Activated CD4-positive, alpha-beta T cell treated with anti-CD3 and anti-CD28 coated beads, Interleukin-2, amount 50 U/mL, for 48 hours (primary cell): ENCODE results near the gene NUP54.

Source experiments
- DNase-seq, 2 experiments: peaks; one replicate each; pipeline ENCODE4 v3.0.0-alpha.2; 2020

NUP54 gene

GRCh38 chr4:76148142-76148865 is at the start of gene NUP54:
Gene NUP54, minus strand, starts transcription at chr4:76148397. Its CDS starts 23 bp downstream, at chr4:76148374.
- peak; percentile 96 to 97 for DNase-seq

- DNase-seq = no peak
Measured at GRCh38 chr4:76197031-76197743, 49.0 kb upstream of the NUP54 start.

- DNase-seq = no peak
Measured at GRCh38 chr4:76196376-76196775, 48.2 kb upstream of the NUP54 start.

DNA sequence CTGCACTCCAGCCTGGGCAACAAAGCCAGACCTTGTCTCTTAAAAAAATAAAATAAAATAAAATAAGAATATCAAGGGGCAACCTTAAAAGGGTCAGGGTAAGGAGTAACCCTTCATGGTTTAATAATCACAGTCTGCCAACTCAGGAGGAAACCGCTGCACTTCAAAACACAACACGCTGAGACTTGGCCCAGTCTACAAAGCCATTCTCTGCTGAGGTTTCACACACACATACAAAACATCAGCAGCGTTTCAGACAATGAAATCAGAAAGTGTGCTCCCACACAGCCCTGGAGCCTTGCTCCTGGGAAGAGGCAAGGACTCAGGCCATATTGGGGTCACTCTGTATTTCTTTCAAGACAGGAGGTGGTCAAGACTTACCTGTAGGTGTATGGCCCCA is 47.1 kb upstream of the NUP54 start:
- no peak for DNase-seq

DNA sequence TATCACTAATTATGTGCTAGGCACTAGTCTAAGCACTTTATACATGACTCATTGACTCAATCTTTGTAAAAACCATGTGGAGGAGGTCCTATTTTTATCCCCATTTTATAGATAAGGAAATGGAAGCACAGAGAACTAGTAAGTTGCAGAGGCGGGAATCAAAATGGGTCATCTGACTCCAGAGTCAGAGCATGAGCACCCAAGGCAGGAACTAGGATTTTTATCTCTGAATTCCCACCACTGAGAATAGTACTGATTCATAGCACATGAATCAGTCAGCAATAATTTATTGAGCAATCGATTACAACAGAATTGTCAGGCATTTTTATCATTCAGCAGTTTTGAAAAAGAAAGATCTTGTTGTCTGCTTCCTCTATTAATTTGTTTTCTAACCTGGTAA is 46.1 kb upstream of the NUP54 start:
- no peak for DNase-seq

DNA sequence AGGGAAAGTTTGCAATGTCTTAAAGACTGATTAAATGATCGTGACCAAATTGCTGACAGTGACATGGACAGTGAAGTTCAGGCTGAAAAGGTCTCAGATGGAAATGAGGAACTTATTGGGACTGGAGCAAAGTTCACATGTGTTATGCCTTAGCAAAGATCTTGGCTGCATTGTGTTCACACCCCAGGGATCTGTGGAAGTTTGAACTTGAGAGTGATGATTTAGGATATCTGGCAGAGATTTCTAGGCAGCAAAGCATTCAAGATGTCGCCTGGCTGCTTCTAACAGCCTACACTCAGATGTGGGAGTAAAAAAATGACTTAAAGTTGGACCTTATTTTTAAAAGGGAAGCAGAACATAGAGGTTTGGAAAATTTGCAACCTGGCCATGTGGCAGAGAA is 44.0 kb upstream of the NUP54 start:
- no peak for DNase-seq

DNA sequence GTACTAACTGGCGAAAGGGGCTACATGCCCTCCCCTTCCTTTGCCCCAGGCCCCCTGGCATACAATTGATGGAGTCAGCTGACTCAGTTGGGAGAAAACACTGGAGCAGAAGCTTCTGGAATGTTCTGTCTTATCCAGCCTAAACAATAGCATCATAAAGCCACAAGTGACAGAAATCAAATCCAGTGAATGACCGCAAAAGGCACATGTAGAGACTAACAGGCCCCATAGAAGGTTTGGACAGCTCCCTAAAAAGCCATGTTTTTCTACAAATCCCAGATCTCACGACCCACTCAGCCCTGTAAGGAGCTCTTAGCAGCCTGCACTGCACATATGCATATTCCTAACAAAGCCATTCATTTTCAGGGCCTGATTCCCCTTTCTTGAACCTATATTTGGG is 40.4 kb upstream of the NUP54 start:
- DNase-seq = no peak

DNA sequence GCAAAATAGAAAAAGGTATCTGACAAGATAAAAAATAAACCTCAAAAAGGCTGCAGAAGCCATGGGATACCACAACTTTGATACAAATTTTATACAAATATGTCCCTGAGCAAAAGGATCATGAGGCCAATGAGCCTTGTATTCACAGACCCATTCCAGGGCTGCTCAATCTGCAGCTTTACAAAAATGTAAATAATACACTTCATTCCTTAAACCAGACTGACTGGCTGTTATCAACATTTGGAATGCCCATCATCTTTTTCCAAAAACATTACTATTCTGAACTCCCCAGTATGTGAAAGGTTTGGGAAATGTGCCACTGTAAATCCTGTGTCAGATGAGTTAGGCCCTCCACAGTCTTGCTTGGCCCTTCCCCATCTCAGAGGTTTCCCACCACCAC is 40.0 kb upstream of the NUP54 start:
- no peak for DNase-seq

DNA sequence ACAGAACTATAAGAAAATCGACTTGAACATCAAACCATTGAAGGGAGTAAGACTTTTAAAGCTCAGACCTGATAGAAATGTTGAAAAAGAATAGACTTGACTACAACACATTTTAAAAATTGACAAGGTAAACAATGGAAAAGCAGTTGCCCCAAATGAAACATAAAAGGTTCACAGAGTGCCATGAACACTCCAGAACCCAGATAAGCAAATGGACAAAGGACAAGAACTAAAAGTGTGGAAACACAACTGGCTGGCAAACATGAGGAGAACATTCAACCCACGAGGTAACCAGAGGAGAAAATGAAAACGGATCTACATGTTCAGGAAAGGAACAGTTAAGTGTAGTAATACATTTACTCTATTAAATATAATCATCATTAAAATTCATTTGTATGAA is 39.0 kb upstream of the NUP54 start:
- DNase-seq = no peak

GRCh38 chr4:76182463-76182862 is 34.3 kb upstream of the NUP54 start:
- no peak for DNase-seq

DNA sequence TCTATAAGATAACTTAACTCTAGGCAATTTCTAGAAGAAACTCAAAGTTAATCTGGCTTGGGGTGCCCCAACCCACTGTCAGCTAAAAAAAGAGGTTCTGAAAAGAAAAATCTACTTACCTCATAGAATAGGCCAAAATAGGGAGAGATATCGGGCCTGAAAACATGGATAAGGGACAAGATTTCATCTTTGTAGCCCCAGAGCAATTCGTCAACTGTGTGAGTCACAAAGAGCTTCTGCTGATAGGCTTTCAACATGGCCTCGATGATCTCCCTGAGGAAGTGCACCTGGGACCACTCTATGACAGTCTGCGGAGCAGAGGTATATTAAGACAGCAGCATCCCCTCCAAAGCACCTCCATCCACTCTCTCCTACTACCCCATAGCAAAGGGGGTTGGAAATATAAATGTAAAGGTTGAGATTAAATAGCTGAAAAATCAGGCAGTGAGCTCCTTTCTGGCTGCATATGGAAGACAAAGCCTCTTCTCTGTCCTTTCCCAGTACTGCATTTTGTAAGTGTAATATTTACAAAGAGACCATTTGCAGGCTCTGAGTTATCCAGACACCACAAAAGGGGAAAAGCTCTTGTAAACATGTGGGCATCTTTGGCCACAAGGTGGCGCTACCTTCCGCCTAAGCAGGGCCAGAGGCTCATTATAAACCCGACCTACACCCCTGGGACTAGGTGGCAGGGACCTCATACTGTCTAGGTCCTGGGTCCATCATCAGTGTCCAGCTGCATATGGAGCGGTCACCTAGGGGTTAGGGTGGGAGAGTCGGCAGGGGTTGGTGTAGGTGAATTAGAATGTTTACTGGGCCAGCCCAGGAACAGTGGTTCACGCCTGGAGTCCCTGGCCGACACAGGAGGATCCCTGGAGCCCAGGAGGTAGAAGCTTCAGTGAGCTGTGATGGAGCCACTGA is 31.5 kb upstream of the NUP54 start:
- DNase-seq = peak; percentile 87 to 89

- no peak for DNase-seq
Measured at GRCh38 chr4:76178296-76178695, 30.1 kb upstream of the NUP54 start.

GRCh38 chr4:76177709-76178108 is 29.5 kb upstream of the NUP54 start:
- DNase-seq = no peak

- DNase-seq = no peak
Measured at GRCh38 chr4:76175336-76175735, 27.1 kb upstream of the NUP54 start.

- DNase-seq = no peak
Measured at GRCh38 chr4:76174216-76174615, 26.0 kb upstream of the NUP54 start.

DNA sequence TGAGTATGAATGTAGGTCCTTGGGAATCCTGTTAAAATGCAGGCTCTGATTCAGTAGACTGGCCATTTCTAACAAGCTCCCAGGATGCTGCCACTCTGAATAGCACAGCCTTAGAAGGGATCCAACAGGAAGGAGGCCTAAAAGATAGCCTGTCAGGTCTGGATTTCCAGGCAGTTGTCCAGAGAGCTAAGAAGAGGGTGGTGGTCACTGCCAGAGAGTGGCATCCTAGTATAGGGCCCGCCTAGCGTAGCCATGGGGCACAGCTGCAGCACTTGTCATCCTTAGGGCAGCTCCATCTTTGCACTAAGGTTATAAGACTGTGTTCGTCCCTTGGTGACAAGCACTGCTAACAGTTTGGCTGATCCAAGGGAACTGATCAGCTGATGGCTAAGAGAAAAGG is 20.5 kb upstream of the NUP54 start:
- DNase-seq = no peak

GRCh38 chr4:76166480-76166879 is 18.3 kb upstream of the NUP54 start:
- DNase-seq = no peak

DNA sequence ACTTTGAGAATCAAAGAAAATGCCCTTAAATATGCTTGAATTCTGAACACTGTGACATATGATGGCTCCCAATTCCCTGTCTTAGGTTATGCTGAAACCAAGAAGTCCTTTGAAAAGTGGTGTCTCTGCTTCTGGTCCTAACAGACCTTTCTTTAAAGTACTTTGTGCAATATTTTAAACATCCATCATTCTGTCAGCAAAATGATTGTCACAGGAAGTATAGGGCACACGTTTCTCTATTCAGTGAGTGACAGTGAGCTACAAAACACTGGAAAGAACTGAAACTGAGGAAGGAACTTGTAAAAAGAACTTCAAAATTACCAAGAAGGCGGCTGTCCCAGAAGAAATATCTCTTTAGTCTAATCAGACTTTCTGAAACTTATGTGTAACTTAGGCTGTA is 12.2 kb upstream of the NUP54 start:
- DNase-seq = no peak

GRCh38 chr4:76156635-76157034 is 8.4 kb upstream of the NUP54 start:
- DNase-seq = no peak

- no peak for DNase-seq
Measured at GRCh38 chr4:76155979-76156378, 7.8 kb upstream of the NUP54 start.

DNA sequence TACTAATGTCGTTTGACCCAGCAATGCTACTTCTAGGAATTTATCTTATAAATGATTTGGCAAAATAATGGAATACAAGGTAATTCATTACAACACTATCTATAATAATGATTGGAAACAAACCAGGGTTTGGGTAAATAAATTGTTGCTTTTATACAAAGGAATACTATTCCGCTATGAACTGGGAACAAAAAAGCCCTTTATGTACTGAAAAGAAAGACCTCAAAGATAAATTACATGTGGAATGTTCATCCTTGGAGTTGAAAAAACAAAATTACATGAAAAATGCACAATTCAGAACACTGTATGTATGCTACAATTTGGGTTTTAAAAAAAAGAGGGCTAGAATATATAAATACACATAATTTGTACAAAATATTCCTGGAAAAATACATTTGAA is 5.2 kb upstream of the NUP54 start:
- no peak for DNase-seq

DNA sequence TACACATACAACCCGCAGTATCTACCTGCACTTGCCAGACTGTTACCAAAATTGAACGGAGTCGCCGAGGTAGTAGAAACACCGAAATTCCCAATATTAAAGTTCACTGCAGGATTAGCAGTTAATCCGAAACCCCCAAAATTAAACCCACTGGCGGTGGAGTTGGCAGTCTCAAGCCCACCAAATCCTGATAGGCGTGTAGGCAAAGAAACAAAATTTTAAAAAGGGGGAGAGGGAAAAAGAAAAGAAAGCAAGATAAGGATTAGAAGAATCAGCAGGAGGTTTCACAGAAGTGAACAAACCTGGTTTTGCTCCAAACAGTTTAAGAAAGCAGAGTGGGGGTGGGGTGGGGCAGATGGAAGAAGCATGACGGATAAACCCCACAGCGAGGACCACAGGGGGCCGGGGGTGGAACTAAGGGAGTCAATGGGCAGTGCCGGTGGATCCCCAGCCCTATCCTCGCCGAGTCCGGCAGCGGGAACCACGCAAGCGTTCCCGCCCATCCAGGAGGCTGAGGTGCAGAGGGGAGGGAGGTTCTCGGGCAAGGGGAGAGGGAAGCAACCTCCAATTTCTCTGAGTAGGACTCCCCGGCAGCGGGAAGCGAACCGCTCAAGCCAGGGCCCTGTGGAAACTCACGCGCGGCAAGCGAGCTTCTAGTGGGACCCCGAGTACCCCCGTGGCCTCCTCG is 599 bp downstream of the NUP54 start:
- DNase-seq = peak; percentile 61 to 73

GRCh38 chr4:76144546-76144945 is 3.7 kb downstream of the NUP54 start:
- no peak for DNase-seq
